GM12878 (cell line): ENCODE results near the gene GLT8D1. TPM values are rescaled to one million over a fixed set of nuclear protein-coding genes. Genes with fewer than 3 reads are reported as not detected.

ENCODE experiments used
- ATAC-seq: fragments of 200-7000 bp; cut with Tn5 transposase; 3 replicates; pipeline ENCODE4 v1.9.1; 2020; ENCODE audit warnings: mild to moderate bottlenecking, moderate library complexity
- BruUV-seq: library from RNA; stranded (reverse); fragments of 400-500 nt; replicated peaks from 2 replicates; lab custom pipeline; 2021; lab: Mats Ljungman, UMichigan
- CTCF ChIA-PET: fragments of 300-600 bp; sonication (Branson Sonifier 250); formaldehyde crosslinking; extraction: SDS; loops from one replicate; lab custom pipeline; 2021; ENCODE audit warnings: inconsistent platforms; lab: Yijun Ruan, JAX
- POLR2A ChIA-PET: fragments of 350-600 bp; formaldehyde crosslinking; extraction: SDS; loops from one replicate; lab custom pipeline; 2021; ENCODE audit warnings: inconsistent platforms; lab: Charles Lee
- RAD21 ChIA-PET: fragments of 300-600 bp; sonication (Branson Sonifier 250); formaldehyde crosslinking; loops from one replicate; lab custom pipeline; 2023; ENCODE audit warnings: antibody characterized with exemption; ENCODE audit not compliant: unreplicated experiment; lab: Charles Lee
- SMC1A ChIA-PET: fragments of 300-600 bp; sonication (Branson Sonifier 250); formaldehyde crosslinking; loops from one replicate; lab custom pipeline; 2023; ENCODE audit not compliant: unreplicated experiment, uncharacterized antibody; lab: Charles Lee
- DNase-seq: peaks from one replicate; pipeline ENCODE4 v3.0.0-alpha.2; 2011; ENCODE audit warnings: low read depth, low spot score
- FAIRE-seq: peaks from 3 replicates; lab custom pipeline; 2011; peaks lifted over from hg19 to GRCh38; lab: Jason Lieb, UNC
- H2AFZ ChIP-seq: 2 replicates; pipeline ENCODE4 v1.6.0; 2011; ENCODE audit warnings: low read depth, low read length, control low read depth; ENCODE audit not compliant: control insufficient read depth
- H3K27ac ChIP-seq: 2 replicates; pipeline ENCODE4 v1.5.1; 2011; ENCODE audit warnings: control low read depth; ENCODE audit not compliant: control insufficient read depth, insufficient read depth
- H3K27me3 ChIP-seq, 2 experiments: replicated peaks in 1 of 2; 2 replicates each; pipeline versions ENCODE4 v1.6.0 to v1.6.1; 2011; ENCODE audit warnings: low read length in 1 of 2; ENCODE audit not compliant: control insufficient read depth in 2 of 2, insufficient read depth in 2 of 2
- H3K36me3 ChIP-seq, 2 experiments: 2 replicates each; pipeline ENCODE4 v1.5.1; 2011; ENCODE audit warnings: low read length in 1 of 2; ENCODE audit not compliant: control insufficient read depth in 2 of 2, insufficient read depth in 2 of 2
- H3K4me1 ChIP-seq: 2 replicates; pipeline ENCODE4 v1.6.1; 2011; ENCODE audit warnings: mild to moderate bottlenecking, low read length, moderate library complexity, mixed read lengths; ENCODE audit not compliant: control insufficient read depth, insufficient read depth
- H3K4me2 ChIP-seq: 2 replicates; pipeline ENCODE4 v1.6.0; 2011; ENCODE audit warnings: control low read depth; ENCODE audit not compliant: control insufficient read depth, insufficient read depth
- H3K4me3 ChIP-seq: fragments of 200-600 bp; sonication (generic); 2 replicates; pipeline ENCODE4 v1.5.1; 2016
- H3K79me2 ChIP-seq: 2 replicates; pipeline ENCODE4 v1.6.0; 2011; ENCODE audit warnings: low read length; ENCODE audit not compliant: control insufficient read depth, insufficient read depth
- H3K9ac ChIP-seq: 2 replicates; pipeline ENCODE4 v1.8.0; 2011; ENCODE audit warnings: low read length, control low read depth, mixed read lengths; ENCODE audit not compliant: control insufficient read depth, insufficient read depth
- H3K9me3 ChIP-seq: replicated peaks from 3 replicates; pipeline ENCODE4 v1.5.1; 2011; ENCODE audit warnings: mild to moderate bottlenecking, low read length; ENCODE audit not compliant: control insufficient read depth, insufficient read depth
- H4K20me1 ChIP-seq: 2 replicates; pipeline ENCODE4 v1.6.0; 2011; ENCODE audit not compliant: control insufficient read depth, insufficient read depth
- CBFB ChIP-seq: IDR thresholded peaks from 2 replicates; pipeline ENCODE4 v1.6.1; 2016; ENCODE audit warnings: antibody characterized with exemption, low read depth
- FOS ChIP-seq: IDR thresholded peaks from 3 replicates; pipeline ENCODE4 v1.6.1; 2011; ENCODE audit warnings: borderline replicate concordance; ENCODE audit not compliant: insufficient read length; ENCODE audit errors: extremely low read depth
- IKZF1 ChIP-seq: fragments of 450-650 bp; conservative IDR thresholded peaks from 2 replicates; pipeline ENCODE4 v1.6.1; 2017; ENCODE audit warnings: antibody characterized with exemption, mild to moderate bottlenecking
- IKZF2 ChIP-seq, 2 experiments: fragments of 450-650 bp; IDR thresholded peaks; 2 replicates each; pipeline ENCODE4 v1.6.1; 2017; ENCODE audit warnings: mild to moderate bottlenecking in 2 of 2, moderate library complexity in 2 of 2
- KDM1A ChIP-seq: fragments of 200-600 bp; sonication (generic); IDR thresholded peaks from 2 replicates; pipeline ENCODE4 v1.6.1; 2016; ENCODE audit warnings: borderline replicate concordance
- MEF2A ChIP-seq: IDR thresholded peaks from 2 replicates; pipeline ENCODE4 v1.6.1; 2011; ENCODE audit warnings: low read depth, mild to moderate bottlenecking, low read length, moderate library complexity; ENCODE audit not compliant: insufficient read depth
- RB1 ChIP-seq: fragments of 450-650 bp; formaldehyde crosslinking; IDR thresholded peaks from 2 replicates; pipeline ENCODE4 v1.6.1; 2017; ENCODE audit warnings: mild to moderate bottlenecking, borderline replicate concordance
- TBL1XR1 ChIP-seq: IDR thresholded peaks from 2 replicates; pipeline ENCODE4 v1.6.1; 2012; ENCODE audit warnings: low read depth, low read length, improper control_type of control experiment
- WGBS: methylation state at CpG from one replicate; pipeline ENCODE4 v1.1.6; 2016; ENCODE audit warnings: low lambda C conversion rate; ENCODE audit not compliant: insufficient replicate concordance, insufficient coverage; ENCODE audit errors: missing lambda C conversion rate; 5-methylcytosine and 5-hydroxymethylcytosine counted together
- in situ Hi-C: fragments of 300-500 bp; cut with MboI; formaldehyde crosslinking; loops from 9 replicates; pipeline ENCODE4 v1.14.3; 2018; ENCODE audit warnings: mixed read lengths
- intact Hi-C: fragments of 100-400 bp; cut with micrococcal nuclease; formaldehyde crosslinking; loops from one replicate; pipeline ENCODE4 v1.14.2; 2022; ENCODE audit not compliant: unreplicated experiment
- polyA plus RNA-seq, 11 experiments: library from polyadenylated mRNA; depleted of rRNA in 4 of 11; unstranded in 6 of 11; stranded (reverse) in 5 of 11; fragments of >200 nt; fragmentation: Nextera tagmentation in 4 of 11; fragmentation: Illumina TruSeq in 1 of 11; extraction: Ambion mirVana in 4 of 11; extraction: Trizol in 1 of 11; gene quantifications; 1 replicate in 1 of 11; 2 replicates in 10 of 11; pipeline versions ENCODE4 v1.2.1 to v1.2.3, GENCODE V29; 2011 to 2016; ENCODE audit warnings: inconsistent platforms in 2 of 11, missing spikeins in 2 of 11, low read depth in 1 of 11
- total RNA-seq, 4 experiments: library from RNA; depleted of rRNA in 3 of 4; stranded (reverse); fragments of >200 nt in 3 of 4; fragmentation: Illumina TruSeq in 1 of 4; extraction: Trizol in 1 of 4; gene quantifications; 2 replicates each; pipeline versions ENCODE4 v1.2.1 to v1.2.3, GENCODE V29; 2013 to 2021
- TF ChIP-seq, protein P1 (sequence below): fragments of 450-650 bp; IDR thresholded peaks from 2 replicates; pipeline ENCODE4 v1.6.1; 2017; ENCODE audit warnings: mild to moderate bottlenecking, moderate library complexity
- TF ChIP-seq, protein P2 (sequence below): fragments of 450-650 bp; IDR thresholded peaks from 2 replicates; pipeline ENCODE4 v1.6.1; 2018; ENCODE audit warnings: borderline replicate concordance, mild to moderate bottlenecking; ENCODE audit not compliant: partially characterized antibody
- TF ChIP-seq, protein P3 (sequence below): fragments of 450-650 bp; IDR thresholded peaks from 2 replicates; pipeline ENCODE4 v1.6.1; 2016; ENCODE audit warnings: mild to moderate bottlenecking

The GLT8D1 gene
- total and polyA plus RNA-seq, 10 of the 15 experiments (the other 5 are each of a cell fraction or from before 2014, with no cell fraction given) = 25.3 to 73.4 (median 48.4) TPM

DNA sequence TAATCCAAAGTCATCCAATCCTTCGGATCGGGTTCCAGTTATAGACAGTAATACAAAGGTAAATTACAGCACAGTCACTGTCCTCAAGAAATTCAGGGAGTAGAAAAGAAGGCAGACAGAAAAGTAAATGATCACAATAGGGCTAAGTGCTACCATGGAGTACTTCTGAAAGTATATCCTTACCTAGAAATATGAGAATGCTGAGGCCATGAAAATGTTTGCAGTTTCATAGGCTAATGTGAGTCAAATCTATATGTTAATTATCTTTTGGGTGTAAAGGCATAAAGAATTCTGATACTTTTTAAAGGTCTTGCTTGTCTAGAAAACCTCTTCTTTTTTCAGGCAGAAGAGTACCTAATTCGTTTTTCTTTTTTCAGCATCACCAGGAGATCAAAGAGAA, 49.7 kb downstream of the GLT8D1 start:
- no TSS peak for BruUV-seq
- Histone ChIP-seq H3K79me2 (no peaks in the 10 kb centered on the region), H3K27me3 (no peaks in the 10 kb centered on the region), H3K9ac (no peak overlapping the region), H3K4me3 (no peak overlapping the region), H3K36me3 (peaks cover 6 to 22% of the 10 kb centered on the region in 2 experiments), H4K20me1 (no peaks in the 10 kb centered on the region), H3K27ac (no peak overlapping the region), H2AFZ (no peak overlapping the region), H3K4me1 (no peaks in the 10 kb centered on the region), H3K9me3 (no peaks in the 10 kb centered on the region), H3K4me2 (no peak overlapping the region)
- no peak for TF ChIP-seq KDM1A
- TF ChIP-seq, protein P1, sequence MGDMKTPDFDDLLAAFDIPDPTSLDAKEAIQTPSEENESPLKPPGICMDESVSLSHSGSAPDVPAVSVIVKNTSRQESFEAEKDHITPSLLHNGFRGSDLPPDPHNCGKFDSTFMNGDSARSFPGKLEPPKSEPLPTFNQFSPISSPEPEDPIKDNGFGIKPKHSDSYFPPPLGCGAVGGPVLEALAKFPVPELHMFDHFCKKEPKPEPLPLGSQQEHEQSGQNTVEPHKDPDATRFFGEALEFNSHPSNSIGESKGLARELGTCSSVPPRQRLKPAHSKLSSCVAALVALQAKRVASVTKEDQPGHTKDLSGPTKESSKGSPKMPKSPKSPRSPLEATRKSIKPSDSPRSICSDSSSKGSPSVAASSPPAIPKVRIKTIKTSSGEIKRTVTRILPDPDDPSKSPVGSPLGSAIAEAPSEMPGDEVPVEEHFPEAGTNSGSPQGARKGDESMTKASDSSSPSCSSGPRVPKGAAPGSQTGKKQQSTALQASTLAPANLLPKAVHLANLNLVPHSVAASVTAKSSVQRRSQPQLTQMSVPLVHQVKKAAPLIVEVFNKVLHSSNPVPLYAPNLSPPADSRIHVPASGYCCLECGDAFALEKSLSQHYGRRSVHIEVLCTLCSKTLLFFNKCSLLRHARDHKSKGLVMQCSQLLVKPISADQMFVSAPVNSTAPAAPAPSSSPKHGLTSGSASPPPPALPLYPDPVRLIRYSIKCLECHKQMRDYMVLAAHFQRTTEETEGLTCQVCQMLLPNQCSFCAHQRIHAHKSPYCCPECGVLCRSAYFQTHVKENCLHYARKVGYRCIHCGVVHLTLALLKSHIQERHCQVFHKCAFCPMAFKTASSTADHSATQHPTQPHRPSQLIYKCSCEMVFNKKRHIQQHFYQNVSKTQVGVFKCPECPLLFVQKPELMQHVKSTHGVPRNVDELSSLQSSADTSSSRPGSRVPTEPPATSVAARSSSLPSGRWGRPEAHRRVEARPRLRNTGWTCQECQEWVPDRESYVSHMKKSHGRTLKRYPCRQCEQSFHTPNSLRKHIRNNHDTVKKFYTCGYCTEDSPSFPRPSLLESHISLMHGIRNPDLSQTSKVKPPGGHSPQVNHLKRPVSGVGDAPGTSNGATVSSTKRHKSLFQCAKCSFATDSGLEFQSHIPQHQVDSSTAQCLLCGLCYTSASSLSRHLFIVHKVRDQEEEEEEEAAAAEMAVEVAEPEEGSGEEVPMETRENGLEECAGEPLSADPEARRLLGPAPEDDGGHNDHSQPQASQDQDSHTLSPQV = no peak
- 96% methylated on average over 3 of the region's 3 CpGs for WGBS
- ChIA-PET SMC1A (no interaction called here), CTCF (no interaction called here), POLR2A (no interaction called here), RAD21 (no interaction called here)
- DNase-seq (no peak), FAIRE-seq (no peak), ATAC-seq (no peak)
- in situ Hi-C loops = no loop called here
- intact Hi-C loops = no loop called here

DNA sequence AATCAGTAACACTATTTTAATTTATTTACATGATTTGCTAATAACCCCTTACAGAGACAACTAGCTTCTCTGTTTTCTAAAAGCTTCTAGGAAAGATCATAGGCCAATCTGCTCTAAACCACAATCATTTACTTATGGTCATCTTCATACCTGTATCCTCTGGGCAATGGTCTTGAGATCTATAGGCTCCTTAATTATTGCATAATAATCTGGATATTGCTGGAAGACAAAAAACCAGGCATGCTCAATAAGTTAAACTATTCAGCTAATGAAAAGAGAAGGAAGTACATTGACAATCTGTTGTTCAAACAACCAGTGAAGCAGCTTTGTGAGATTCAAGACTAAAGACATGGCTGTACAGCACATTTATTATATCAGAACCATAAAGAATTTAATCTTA, 54.0 kb downstream of the GLT8D1 start:
- Histone ChIP-seq H2AFZ (no peak overlapping the region), H3K4me1 (no peaks in the 10 kb centered on the region), H3K36me3 (peaks cover 8 to 17% of the 10 kb centered on the region in 2 experiments), H3K27me3 (no peaks in the 10 kb centered on the region), H4K20me1 (no peaks in the 10 kb centered on the region), H3K4me2 (no peak overlapping the region), H3K9me3 (no peaks in the 10 kb centered on the region), H3K27ac (no peak overlapping the region), H3K79me2 (no peaks in the 10 kb centered on the region), H3K9ac (no peak overlapping the region), H3K4me3 (no peak overlapping the region)
- ChIA-PET RAD21 (no interaction called here), SMC1A (interaction anchor here (1.3 kb wide), 2 partner anchors 25 to 27 kb away, joined by 4 to 5 read pairs; no protein-coding TSS in a partner anchor), POLR2A (no interaction called here), CTCF (interaction anchor here (0.9 to 1.7 kb wide), 6 partner anchors 12 to 92 kb away, joined by 3 to 5 read pairs (median 4); no protein-coding TSS in a partner anchor)
- intact Hi-C loops (no loop called here), in situ Hi-C loops (no loop called here)
- no TSS peak for BruUV-seq
- ATAC-seq (no peak), DNase-seq (no peak), FAIRE-seq (no peak)
- TF ChIP-seq MEF2A = no peak
- TF ChIP-seq FOS = no peak
- no peak for TF ChIP-seq IKZF1
- TF ChIP-seq IKZF2 (IDR thresholded peaks at IDR 0.05) = no peak
- TF ChIP-seq, protein P2, sequence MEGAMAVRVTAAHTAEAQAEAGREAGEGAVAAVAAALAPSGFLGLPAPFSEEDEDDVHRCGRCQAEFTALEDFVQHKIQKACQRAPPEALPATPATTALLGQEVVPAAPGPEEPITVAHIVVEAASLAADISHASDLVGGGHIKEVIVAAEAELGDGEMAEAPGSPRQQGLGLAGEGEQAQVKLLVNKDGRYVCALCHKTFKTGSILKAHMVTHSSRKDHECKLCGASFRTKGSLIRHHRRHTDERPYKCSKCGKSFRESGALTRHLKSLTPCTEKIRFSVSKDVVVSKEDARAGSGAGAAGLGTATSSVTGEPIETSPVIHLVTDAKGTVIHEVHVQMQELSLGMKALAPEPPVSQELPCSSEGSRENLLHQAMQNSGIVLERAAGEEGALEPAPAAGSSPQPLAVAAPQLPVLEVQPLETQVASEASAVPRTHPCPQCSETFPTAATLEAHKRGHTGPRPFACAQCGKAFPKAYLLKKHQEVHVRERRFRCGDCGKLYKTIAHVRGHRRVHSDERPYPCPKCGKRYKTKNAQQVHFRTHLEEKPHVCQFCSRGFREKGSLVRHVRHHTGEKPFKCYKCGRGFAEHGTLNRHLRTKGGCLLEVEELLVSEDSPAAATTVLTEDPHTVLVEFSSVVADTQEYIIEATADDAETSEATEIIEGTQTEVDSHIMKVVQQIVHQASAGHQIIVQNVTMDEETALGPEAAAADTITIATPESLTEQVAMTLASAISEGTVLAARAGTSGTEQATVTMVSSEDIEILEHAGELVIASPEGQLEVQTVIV = no peak
- no peak for TF ChIP-seq RB1
- no peak for TF ChIP-seq CBFB
- TF ChIP-seq, protein P3, sequence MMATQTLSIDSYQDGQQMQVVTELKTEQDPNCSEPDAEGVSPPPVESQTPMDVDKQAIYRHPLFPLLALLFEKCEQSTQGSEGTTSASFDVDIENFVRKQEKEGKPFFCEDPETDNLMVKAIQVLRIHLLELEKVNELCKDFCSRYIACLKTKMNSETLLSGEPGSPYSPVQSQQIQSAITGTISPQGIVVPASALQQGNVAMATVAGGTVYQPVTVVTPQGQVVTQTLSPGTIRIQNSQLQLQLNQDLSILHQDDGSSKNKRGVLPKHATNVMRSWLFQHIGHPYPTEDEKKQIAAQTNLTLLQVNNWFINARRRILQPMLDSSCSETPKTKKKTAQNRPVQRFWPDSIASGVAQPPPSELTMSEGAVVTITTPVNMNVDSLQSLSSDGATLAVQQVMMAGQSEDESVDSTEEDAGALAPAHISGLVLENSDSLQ = no peak
- TF ChIP-seq TBL1XR1 = no peak
